Endothelial cell of hepatic sinusoid (primary cell): ENCODE results near the gene AIFM2.

Experiments used
- in situ Hi-C: cut with HindIII; loops from 2 replicates; pipeline ENCODE4 v1.10.0; 2017; ENCODE audit warnings: low sequenced_read_pairs

AIFM2 gene

GRCh38 chr10:70146489-70147258 lies 14.0 kb upstream of the AIFM2 start, which contains the start of gene TYSND1:
TSS of gene TYSND1 (minus strand) at chr10:70146700. CDS start at chr10:70146586, 114 bp downstream.
- in situ Hi-C loops: no loop called here

DNA sequence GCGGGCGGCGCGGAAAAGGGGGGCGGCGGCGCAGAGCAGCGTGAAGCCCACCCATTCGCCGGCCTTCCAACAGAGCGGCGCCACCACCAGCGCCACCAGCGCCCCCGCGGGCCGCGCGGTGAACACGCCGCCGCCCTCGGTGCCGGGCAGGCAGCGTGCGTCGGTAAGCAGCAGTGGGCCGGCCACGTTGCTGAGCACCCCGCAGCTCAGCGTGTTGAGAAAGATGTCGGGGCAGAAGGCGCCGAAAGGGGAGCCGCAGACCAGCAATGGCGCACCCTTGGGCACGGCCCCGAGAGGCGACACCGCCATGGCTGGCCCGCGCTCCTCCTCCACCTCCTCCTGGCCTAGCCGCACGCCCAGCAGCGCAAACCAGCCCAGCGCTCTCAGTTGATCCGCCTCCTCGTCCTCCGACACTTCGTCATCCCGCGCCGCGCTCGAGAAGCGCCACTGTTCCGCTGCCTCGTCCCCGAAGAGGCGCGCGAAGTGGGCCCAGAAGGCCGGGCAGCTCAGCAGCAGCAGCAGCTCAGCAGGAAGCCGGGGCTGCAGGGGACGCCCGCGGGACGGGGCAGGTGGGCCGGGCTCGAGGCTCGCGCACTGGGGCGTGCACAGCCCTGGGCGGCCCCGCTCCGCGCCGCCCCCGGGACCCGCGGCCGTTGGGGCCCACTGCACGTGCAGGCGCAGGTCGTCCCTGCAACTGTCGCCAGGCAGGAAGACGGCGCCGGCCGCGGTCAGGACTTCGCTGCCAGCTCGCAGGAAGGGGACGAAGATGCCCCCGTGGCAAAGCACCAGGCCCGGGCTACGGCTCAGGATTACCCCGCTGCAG lies 13.3 kb upstream of the AIFM2 start:
- in situ Hi-C loops: no loop called here

GRCh38 chr10:70145166-70145665 lies 12.6 kb upstream of the AIFM2 start:
- in situ Hi-C loops: no loop called here

GRCh38 chr10:70144372-70145110 lies 11.9 kb upstream of the AIFM2 start:
- in situ Hi-C loops: loop anchor here (5.0 kb wide), 1 partner anchor 53 kb away; no protein-coding TSS in a partner anchor

- in situ Hi-C loops: loop anchor here (5.0 kb wide), 1 partner anchor 55 kb away; no protein-coding TSS in a partner anchor
Observed at GRCh38 chr10:70142555-70142954, 9.9 kb upstream of the AIFM2 start.

- in situ Hi-C loops: loop anchor here (5.0 kb wide), 1 partner anchor 57 kb away; no protein-coding TSS in a partner anchor
Observed at GRCh38 chr10:70140297-70140696, 7.7 kb upstream of the AIFM2 start.

DNA sequence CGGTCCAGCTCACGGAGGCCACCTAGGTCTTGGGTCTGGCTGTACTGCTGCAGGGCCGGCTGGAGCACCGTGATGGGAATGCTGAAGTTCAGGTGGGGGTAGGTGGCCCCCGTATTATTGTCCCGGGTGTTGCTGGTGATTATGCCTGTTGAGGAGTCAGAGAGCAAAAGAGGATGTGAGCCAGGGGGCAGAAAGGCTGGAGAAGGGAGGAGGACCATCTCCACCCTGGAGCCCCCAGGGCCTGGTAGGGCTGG lies 7.3 kb upstream of the AIFM2 start:
- in situ Hi-C loops: loop anchor here (5.0 kb wide), 1 partner anchor 57 kb away; no protein-coding TSS in a partner anchor

DNA sequence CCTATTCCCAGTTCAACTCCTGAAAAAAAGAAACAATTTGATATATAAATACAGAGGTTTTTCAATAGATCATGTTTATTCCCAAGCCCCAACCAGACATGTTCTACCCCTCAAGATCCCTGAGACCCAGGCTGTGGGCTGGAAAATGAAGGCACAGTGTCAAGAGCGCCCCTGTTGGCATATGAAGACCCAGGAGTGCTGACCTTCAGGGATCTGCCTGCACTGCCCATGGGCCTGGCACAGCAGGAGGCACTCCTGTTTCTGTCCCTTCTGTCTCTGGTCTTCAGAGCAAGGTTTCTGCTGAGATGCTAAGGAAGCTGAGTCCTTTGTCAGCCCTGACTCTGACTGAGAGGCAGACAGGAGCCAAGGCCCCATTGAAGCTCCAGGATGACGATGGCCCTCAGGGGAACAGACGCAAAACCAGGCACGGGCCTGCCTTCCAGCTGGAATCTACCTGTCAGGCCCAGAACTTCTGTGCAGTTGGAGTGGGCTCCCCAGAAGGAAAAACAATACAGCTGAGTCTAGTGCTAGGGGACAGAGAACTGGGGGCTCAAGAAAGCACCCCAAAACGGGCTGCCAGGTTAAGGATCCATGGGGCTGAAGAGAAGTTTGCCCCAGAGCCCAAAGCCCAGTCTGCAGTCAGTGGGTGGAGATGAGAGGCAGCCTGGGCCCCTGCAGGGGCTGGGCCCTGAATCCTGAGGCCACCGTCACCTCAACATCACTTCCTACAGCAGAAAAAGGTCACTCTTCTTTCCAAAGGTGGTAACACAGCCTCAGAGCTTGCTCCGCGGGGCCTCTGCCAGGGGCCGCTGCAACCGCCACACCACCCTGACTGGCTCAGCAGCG lies 6.7 kb upstream of the AIFM2 start:
- in situ Hi-C loops: no loop called here

DNA sequence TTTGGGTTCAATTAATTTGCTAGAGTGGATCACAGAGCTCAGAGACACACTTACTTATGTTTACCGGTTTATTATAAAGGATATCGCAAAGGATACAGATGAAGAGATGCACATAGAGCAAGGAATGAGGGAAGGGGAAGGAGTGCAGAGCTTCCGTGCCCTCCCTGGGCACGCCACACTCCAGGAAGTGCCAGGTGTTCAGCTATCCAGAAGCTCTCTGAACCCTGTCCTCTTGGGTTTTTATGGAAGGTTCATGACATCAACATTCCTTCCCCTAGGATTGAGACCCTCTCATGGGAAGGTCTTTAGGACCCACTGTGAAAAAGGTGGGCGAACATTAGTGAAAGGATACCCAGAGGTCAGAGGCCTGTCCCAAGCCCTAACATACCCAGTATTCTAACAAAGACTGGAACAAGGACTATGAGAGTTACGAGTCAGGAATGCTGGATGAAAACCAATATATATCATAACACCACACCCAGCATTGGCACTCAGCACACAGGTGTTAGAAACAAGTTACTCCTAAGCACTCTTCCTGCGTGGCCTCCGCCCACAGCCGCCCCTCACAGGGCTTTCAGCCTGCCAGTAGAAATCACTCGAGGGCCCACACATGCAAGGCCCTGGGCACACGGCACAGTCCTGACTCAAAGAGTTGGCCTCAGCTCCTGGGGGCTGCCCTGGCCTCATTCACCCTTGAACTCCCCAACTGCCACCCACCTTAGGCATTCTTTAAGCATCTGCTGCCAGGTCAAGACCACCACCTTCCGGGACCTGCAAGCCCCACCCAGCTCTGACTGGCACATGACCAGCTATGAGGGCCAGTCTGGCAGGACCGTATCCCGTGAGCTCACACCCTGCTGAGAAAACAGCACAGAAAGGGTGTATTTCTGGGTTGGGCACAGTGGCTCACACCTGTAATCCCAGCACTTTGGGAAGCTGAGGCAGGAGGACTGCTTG lies 5.6 kb upstream of the AIFM2 start:
- in situ Hi-C loops: no loop called here

DNA sequence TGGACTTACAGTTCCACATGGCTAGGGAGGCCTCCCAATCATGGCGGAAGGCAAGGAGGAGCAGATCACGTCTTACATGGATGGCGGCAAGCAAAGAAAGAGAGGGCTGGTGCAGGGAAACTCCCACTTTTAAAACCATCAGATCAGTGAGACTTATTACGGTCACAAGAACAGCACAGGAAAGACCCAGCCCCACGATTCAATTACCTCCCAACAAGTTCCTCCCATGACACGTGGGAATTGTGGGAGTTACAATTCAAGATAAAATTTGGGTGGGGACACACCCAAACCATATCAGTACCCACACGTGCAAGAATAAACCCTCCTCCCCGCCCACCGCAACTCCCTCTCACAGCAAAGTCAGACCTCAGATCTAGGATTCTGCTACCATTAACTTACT lies 4.5 kb upstream of the AIFM2 start:
- in situ Hi-C loops: no loop called here

DNA sequence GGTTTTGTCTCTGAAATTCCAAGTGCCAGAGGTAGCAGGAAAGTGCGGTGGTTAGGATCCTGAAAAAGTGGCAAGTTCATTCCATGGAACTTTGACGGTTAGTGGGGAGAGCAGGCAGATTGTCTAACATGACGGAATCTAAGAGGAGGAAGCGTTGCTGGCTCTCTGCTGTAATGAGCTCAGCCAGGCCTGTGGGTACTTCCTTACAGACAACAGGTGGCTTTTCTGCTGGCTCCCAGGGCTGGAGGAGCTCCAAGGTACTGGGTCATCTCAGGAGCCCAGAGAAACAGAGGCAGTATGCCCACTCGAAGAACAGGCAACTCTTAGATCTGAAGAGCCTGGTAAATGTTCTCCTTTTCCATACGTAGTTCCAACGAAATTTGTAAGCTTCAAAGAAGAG lies 3.1 kb upstream of the AIFM2 start:
- in situ Hi-C loops: no loop called here

DNA sequence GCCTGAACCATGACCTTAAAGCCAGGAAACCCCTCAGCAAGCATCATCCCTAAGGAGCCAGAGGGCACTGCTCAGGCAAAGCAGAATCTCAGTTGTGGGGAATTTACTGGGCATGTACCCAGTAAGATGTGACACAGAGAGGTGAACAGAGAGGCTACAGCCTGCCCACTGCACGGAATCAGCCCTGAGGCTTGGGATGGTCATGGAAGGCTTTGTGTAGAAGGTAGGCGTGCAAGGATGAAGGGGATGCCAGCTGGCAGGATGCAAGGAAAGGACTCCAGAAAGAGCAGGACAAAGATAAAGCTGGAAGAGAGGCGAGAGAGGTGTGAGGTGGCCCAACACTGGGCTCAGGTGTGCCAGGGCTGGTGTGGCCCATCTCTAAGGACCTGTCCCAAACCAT lies 2.4 kb upstream of the AIFM2 start:
- in situ Hi-C loops: no loop called here

DNA sequence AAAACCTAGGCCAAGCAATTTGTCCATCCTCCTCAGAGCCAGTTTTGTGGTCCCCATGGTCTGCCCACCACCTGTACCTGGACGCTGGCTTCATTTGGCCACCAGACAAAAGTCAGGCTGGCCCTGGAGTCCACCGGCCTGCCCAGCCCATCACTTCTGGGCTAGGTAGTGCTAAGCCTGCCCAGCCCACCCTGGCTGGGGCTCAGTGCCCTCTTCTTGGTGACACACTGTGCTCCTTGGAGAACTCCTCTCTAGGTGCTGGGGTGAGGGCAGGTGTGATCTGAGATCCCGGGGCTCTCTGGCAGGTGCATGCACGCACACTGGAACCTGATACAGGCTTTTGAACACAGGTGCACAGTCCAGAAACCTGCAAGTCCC lies 1.1 kb downstream of the AIFM2 start:
- in situ Hi-C loops: no loop called here

DNA sequence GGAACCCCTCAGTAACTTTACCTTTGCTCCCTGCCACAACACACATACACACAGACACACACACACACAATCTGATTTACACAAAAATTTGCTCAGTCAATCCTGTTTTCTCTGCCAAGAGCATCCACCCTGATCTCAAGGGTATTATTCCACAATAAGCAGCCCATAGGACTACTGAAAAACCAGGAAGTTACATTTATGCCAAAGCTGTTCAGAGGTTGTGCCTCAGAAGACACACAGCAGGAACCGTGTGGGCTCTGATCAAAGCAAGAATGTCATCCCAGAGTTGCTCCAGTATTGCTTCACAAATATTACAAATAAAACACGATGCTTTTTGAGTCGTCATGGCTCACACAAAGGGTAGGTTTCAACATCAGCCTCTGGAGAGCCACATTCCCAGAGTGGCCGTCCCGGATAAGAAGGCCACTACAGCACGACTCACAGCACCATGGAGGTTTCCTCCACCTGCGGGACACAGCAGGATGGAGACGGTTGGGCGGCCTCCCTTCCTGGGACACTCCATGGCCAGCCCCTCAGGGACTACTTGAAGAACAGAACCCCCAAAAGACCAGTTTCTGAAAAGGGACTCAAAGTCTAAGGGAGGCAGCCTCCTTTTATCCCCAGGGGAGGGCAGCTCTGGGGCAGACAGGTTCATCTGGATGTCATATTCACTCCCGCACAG lies 1.6 kb downstream of the AIFM2 start:
- in situ Hi-C loops: no loop called here

DNA sequence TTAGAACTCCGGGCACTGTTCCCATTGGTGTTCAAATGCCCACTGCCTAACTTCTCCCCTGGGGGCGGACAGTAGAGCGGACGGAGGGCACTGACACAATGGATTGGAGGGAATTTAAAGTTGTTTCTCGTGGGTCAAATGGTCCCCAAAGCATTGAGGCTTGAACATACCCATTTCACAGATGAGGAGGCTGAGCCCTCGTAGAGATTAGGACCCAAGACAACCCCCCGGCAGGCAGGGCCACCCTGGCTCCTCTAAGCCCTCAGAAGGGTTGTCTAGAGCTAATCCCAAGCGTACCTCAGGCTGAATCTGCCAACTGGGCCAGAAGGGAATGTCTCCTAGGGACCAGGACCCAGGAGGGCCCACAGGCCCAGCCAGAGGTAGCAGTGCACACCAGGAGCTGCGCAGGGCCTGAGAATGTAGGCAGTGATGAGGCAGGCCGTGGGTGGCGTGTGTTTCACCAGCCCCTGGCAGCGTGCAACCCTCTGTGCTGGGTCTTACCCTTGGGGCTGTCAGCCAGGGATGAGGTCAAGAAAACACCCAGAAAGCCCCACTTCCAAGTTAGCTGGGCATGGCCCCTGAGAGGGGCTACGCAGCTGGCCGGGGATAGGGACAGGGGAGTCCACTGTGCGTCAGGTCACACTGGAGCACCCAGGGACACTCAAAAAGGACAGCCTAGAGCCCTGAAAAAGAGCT lies 5.8 kb downstream of the AIFM2 start:
- in situ Hi-C loops: no loop called here

DNA sequence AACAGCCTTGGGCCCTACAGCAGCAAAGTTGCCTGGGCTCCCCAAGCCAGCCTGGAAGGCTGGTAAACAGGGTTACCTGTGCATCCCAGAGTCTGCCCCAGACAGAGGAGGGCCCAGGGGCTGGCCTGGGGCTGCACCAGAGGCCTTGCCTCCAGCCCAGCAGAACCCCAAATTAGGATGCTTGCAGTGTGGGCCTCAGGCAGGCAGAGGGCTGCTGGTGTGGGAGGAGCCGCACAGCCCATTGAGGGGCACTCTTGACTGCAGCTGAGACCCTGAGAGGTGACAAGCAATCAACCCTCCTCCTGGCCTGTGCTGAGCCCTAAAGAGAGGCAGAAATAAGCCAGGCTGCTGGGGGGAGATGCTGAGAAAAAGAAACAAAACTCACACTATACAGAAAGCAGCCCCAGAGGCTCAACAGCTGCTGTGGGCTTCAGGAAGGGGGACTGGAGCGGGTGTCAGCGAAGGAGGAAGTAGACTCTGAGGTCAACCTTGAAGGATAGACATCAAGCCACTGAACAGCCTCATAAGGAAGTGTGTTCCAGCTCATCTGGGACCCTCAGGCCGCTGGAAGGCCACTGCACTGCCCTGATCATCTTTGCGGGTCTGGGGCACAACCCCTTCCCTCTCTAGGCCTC lies 6.6 kb downstream of the AIFM2 start:
- in situ Hi-C loops: no loop called here

DNA sequence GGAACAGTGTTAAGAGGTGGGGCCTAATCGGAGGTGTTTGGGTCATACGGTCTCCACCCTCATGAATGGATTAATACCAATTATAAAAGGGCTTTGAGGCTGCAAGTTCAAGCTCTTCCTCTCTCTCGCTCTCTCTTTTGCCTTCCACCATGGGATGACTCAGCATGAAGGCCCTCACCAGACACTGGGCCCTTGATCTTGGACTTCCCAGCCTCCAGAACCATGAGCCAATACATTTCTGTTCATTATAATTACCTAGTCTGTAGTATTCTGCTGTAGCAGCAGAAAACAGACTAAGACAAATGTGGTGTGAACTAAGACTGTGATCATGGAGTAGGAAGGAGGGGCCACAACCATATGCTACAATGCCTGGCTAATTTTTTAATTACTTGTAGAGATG lies 7.7 kb downstream of the AIFM2 start:
- in situ Hi-C loops: no loop called here

DNA sequence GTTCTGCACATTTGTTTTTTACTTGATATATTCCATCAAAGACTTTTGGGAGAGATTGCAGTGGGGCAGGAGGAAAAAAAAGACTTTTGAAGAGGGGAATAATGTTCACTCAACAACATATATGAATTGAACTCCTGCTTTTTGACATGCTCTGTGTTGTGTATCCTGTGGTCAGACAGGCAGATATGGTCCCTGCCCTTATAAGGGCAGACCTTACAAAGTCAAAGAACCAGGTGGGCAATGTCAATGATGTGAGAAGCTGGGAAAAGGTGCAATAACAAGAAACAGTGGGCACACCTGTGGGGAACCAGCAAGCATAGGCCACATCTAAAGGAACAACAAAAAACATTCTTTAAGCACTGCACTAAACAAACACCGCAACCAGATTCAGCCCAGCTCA lies 8.2 kb downstream of the AIFM2 start:
- in situ Hi-C loops: no loop called here
